HepG2 (cell line): ENCODE data around the gene ACSL5. TPM values are rescaled to one million over a fixed set of nuclear protein-coding genes. Genes with fewer than 3 reads are reported as not detected.

Experiments used
- STAG1 ChIP-seq: sonication (generic); formaldehyde crosslinking; IDR thresholded peaks from 2 replicates; pipeline ENCODE4 v1.4.0; 2020; ENCODE audit warnings: missing genetic modification reagents
- TAF1 ChIP-seq: sonication (generic); formaldehyde crosslinking; IDR thresholded peaks from 2 replicates; pipeline ENCODE4 v1.4.0; 2020; ENCODE audit warnings: missing genetic modification reagents
- TBP ChIP-seq: sonication (generic); formaldehyde crosslinking; IDR thresholded peaks from 2 replicates; pipeline ENCODE4 v1.5.0; 2020; ENCODE audit warnings: missing genetic modification reagents
- ZBTB40 ChIP-seq, 2 experiments: fragments of 450-650 bp in 1 of 2; sonication (generic) in 1 of 2; formaldehyde crosslinking in 1 of 2; IDR thresholded peaks; 2 replicates each; pipeline versions ENCODE4 v1.6.1 to v1.8.0; 2016 to 2022; ENCODE audit warnings: antibody characterized with exemption in 1 of 2, mild to moderate bottlenecking in 1 of 2, missing genetic modification reagents in 1 of 2
- ZNF143 ChIP-seq: sonication (generic); formaldehyde crosslinking; IDR thresholded peaks from 2 replicates; pipeline ENCODE4 v1.4.0; 2020; ENCODE audit warnings: missing genetic modification reagents
- ZNF766 ChIP-seq: sonication (generic); formaldehyde crosslinking; IDR thresholded peaks from 2 replicates; pipeline ENCODE4 v1.5.0; 2020; ENCODE audit warnings: missing genetic modification reagents, borderline replicate concordance
- polyA plus RNA-seq, 8 experiments: library from polyadenylated mRNA; depleted of rRNA in 3 of 8; stranded (reverse) in 7 of 8; unstranded in 1 of 8; fragments of >200 nt; fragmentation: Illumina TruSeq in 4 of 8; extraction: Trizol in 4 of 8; gene quantifications; 2 replicates each; pipeline versions ENCODE4 v1.2.1 to v1.2.3, GENCODE V29; 2011 to 2016; ENCODE audit warnings: low read depth in 4 of 8, missing spikeins in 1 of 8, mixed read lengths in 1 of 8; ENCODE audit not compliant: insufficient read depth in 1 of 8
- total RNA-seq, 5 experiments: library from RNA; depleted of rRNA; stranded (reverse); fragments of >200 nt; fragmentation: Illumina TruSeq; extraction: Trizol; gene quantifications; 2 replicates each; pipeline ENCODE4 v1.2.3, GENCODE V29; 2016; ENCODE audit warnings: low read depth in 1 of 5
- TF ChIP-seq, protein P1 (sequence below): sonication (generic); formaldehyde crosslinking; IDR thresholded peaks from 2 replicates; pipeline ENCODE4 v1.8.0; 2022; ENCODE audit warnings: mild to moderate bottlenecking, missing genetic modification reagents

The ACSL5 gene
- total and polyA plus RNA-seq, 2 of the 13 experiments (the other 11 are each of a cell fraction or from before 2014, with no cell fraction given) = 56.4 to 82.5 TPM

GRCh38 chr10:112446055-112446854 is 72.3 kb downstream of the ACSL5 start (continued):
- TF ChIP-seq ZBTB40 (IDR thresholded peaks at IDR 0.05) (no peak), ZBTB40 (CRISPR knock-in tag; IDR thresholded peaks at IDR 0.05) (0 out of 2 replicates have a peak, but pooled peaks have one; percentile 10), STAG1 (CRISPR knock-in tag) (0 out of 2 replicates have a peak, but pooled peaks have one; percentile 7), TBP (CRISPR knock-in tag) (0 out of 2 replicates have a peak, but pooled peaks have one; percentile 46), TAF1 (0 out of 2 replicates have a peak, but pooled peaks have one; percentile 60), ZNF143 (CRISPR knock-in tag) (0 out of 2 replicates have a peak, but pooled peaks have one; percentile 12), ZNF766 (CRISPR knock-in tag) (0 out of 2 replicates have a peak, but pooled peaks have one; percentile 3)
- TF ChIP-seq, protein P1, sequence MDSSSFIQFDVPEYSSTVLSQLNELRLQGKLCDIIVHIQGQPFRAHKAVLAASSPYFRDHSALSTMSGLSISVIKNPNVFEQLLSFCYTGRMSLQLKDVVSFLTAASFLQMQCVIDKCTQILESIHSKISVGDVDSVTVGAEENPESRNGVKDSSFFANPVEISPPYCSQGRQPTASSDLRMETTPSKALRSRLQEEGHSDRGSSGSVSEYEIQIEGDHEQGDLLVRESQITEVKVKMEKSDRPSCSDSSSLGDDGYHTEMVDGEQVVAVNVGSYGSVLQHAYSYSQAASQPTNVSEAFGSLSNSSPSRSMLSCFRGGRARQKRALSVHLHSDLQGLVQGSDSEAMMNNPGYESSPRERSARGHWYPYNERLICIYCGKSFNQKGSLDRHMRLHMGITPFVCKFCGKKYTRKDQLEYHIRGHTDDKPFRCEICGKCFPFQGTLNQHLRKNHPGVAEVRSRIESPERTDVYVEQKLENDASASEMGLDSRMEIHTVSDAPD (CRISPR knock-in tag) = 0 out of 2 replicates have a peak, but pooled peaks have one; percentile 10
